SU-DHL-6 (cell line): ENCODE results near the gene ESYT2.
"Not testable (repeated sequence)": the region's sequence is repeated elsewhere in the genome, so short reads cannot be mapped to it uniquely, and the experiment has no call there.

ENCODE experiments used
- H2AFZ ChIP-seq: fragments of 200-600 bp; sonication (generic); 2 replicates; pipeline ENCODE4 v1.6.1; 2014; ENCODE audit warnings: low read depth, mild to moderate bottlenecking, moderate library complexity, mixed read lengths, antibody characterized with exemption, low read length; ENCODE audit not compliant: severe bottlenecking
- H3F3A ChIP-seq: fragments of 200-600 bp; shearing (Covaris generic); 2 replicates; pipeline ENCODE4 v1.6.0; 2016; ENCODE audit warnings: antibody characterized with exemption, mild to moderate bottlenecking; ENCODE audit not compliant: insufficient read depth
- H3K27ac ChIP-seq: fragments of 200-600 bp; sonication (generic); 2 replicates; pipeline ENCODE4 v1.5.1; 2016; ENCODE audit warnings: low read depth, mild to moderate bottlenecking, low read length, moderate library complexity, mixed read lengths
- H3K27me3 ChIP-seq: fragments of 200-600 bp; sonication (generic), shearing (Covaris generic); 2 replicates; pipeline ENCODE4 v1.6.0; 2014; ENCODE audit warnings: mild to moderate bottlenecking, low read length
- H3K36me3 ChIP-seq: fragments of 200-600 bp; sonication (generic); 2 replicates; pipeline ENCODE4 v1.6.1; 2014; ENCODE audit warnings: mild to moderate bottlenecking, low read length, mixed read lengths
- H3K4me2 ChIP-seq: fragments of 300-600, 200-600 bp; shearing (Covaris generic), sonication (generic); 2 replicates; pipeline ENCODE4 v1.6.0; 2014; ENCODE audit warnings: low read length, low read depth, mild to moderate bottlenecking; ENCODE audit not compliant: poor library complexity, severe bottlenecking
- H3K4me3 ChIP-seq: fragments of 200-600 bp; sonication (generic); 2 replicates; pipeline ENCODE4 v1.5.1; 2014; ENCODE audit warnings: antibody characterized with exemption, low read length, mild to moderate bottlenecking, mixed read lengths; ENCODE audit not compliant: insufficient read depth, poor library complexity, severe bottlenecking
- H3K79me2 ChIP-seq: fragments of 200-600 bp; sonication (generic); 2 replicates; pipeline ENCODE4 v1.6.1; 2014; ENCODE audit warnings: mild to moderate bottlenecking, low read length, moderate library complexity; ENCODE audit not compliant: insufficient read depth
- H3K9ac ChIP-seq: fragments of 200-600 bp; sonication (generic); 2 replicates; pipeline ENCODE4 v1.7.0; 2014; ENCODE audit warnings: mild to moderate bottlenecking, low read length
- H3K9me2 ChIP-seq: fragments of 200-600 bp; sonication (generic); replicated peaks from 2 replicates; pipeline ENCODE4 v1.6.1; 2014; ENCODE audit warnings: low read length; ENCODE audit not compliant: insufficient read depth
- H3K9me3 ChIP-seq: fragments of 200-600 bp; sonication (generic); 2 replicates; pipeline ENCODE4 v1.6.1; 2014; ENCODE audit warnings: low read length, mixed read lengths; ENCODE audit not compliant: insufficient read depth
- H4K20me1 ChIP-seq: fragments of 200-600 bp; sonication (generic); 2 replicates; pipeline ENCODE4 v1.6.1; 2014; ENCODE audit warnings: low read depth, mild to moderate bottlenecking, antibody characterized with exemption, low read length, moderate library complexity, mixed read lengths
- EZH2phosphoT487 ChIP-seq: fragments of 200-600 bp; sonication (generic), shearing (Covaris generic); conservative IDR thresholded peaks from 2 replicates; pipeline ENCODE4 v1.6.1; 2018; ENCODE audit warnings: mild to moderate bottlenecking, antibody characterized with exemption, low read length, moderate library complexity, mixed read lengths
- TF ChIP-seq, protein P1 (sequence below): fragments of 200-600 bp; sonication (generic); IDR thresholded peaks from one replicate; pipeline ENCODE4 v1.5.1; 2017; ENCODE audit warnings: antibody characterized with exemption, mild to moderate bottlenecking, low read length, moderate library complexity; ENCODE audit not compliant: insufficient read depth, poor library complexity, severe bottlenecking

The ESYT2 gene

DNA sequence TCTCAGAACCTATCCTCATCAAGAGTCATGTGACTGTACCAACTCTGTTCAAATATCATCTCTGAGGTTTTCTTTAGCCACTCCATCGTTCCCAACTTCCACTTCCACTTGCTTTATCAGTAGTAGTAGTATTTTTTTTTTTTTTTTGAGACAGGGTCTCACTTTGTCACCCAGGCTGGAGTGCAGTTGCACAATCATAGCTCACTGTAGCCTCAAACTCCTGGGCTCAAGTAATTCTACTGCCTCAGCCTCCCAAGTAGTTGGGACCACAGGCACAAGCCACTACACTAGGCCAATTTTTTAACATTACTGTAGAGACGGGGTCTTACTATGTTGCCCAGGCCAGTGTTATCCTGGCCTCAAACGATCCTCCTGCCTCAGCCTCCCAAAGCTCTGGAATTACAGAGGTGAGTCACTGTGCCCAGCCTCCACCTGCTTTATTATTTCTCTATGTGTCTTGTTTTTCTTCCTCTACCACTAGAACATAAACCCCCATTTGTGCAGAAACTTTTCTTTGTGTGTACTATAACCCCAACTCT, 130.6 kb downstream of the ESYT2 start:
- H3K79me2 ChIP-seq = peaks cover 92% of the 10 kb centered on the region
- H3K9me3 ChIP-seq = no peaks in the 10 kb centered on the region
- TF ChIP-seq, protein P1, sequence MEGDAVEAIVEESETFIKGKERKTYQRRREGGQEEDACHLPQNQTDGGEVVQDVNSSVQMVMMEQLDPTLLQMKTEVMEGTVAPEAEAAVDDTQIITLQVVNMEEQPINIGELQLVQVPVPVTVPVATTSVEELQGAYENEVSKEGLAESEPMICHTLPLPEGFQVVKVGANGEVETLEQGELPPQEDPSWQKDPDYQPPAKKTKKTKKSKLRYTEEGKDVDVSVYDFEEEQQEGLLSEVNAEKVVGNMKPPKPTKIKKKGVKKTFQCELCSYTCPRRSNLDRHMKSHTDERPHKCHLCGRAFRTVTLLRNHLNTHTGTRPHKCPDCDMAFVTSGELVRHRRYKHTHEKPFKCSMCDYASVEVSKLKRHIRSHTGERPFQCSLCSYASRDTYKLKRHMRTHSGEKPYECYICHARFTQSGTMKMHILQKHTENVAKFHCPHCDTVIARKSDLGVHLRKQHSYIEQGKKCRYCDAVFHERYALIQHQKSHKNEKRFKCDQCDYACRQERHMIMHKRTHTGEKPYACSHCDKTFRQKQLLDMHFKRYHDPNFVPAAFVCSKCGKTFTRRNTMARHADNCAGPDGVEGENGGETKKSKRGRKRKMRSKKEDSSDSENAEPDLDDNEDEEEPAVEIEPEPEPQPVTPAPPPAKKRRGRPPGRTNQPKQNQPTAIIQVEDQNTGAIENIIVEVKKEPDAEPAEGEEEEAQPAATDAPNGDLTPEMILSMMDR = no peak
- no peak for TF ChIP-seq EZH2phosphoT487
- peaks cover 49% of the 10 kb centered on the region for H3K36me3 ChIP-seq
- H3F3A ChIP-seq = no peaks in the 10 kb centered on the region
- no peak overlapping the region for H3K27ac ChIP-seq
- no peak overlapping the region for H3K9ac ChIP-seq
- H4K20me1 ChIP-seq = peaks cover 38% of the 10 kb centered on the region; the same call in 1 of the 2 replicates
- no peak overlapping the region for H2AFZ ChIP-seq
- no peaks in the 10 kb centered on the region for H3K27me3 ChIP-seq
- H3K4me2 ChIP-seq = no peak overlapping the region
- H3K4me3 ChIP-seq = no peak overlapping the region
- H3K9me2 ChIP-seq = no peaks in the 10 kb centered on the region

DNA sequence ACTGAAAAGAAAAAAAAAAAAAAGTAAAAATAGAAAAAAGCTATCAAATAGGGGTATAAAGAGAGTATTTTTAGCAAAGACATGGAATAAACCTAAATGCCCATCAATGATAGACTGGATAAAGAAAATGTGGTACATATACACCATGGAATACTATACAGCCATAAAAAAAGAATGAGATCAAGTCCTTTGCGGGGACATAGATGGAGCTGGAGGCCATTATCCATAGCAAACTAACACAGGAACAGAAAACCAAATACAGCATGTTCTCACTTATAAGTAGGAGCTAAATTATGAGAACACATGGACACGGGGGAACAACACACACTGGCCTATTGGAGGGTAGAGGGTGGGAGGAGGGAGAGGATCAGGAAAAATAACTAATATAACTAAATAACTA, 131.7 kb downstream of the ESYT2 start:
- H4K20me1 ChIP-seq = peaks cover 39% of the 10 kb centered on the region
- not testable (repeated sequence) for H3K27me3 ChIP-seq, H3K4me2 ChIP-seq, H3K9ac ChIP-seq, H2AFZ ChIP-seq, H3F3A ChIP-seq, H3K4me3 ChIP-seq, H3K27ac ChIP-seq, H3K9me2 ChIP-seq, H3K9me3 ChIP-seq
- H3K79me2 ChIP-seq = peaks cover 86% of the 10 kb centered on the region
- H3K36me3 ChIP-seq = peaks cover 58% of the 10 kb centered on the region

DNA sequence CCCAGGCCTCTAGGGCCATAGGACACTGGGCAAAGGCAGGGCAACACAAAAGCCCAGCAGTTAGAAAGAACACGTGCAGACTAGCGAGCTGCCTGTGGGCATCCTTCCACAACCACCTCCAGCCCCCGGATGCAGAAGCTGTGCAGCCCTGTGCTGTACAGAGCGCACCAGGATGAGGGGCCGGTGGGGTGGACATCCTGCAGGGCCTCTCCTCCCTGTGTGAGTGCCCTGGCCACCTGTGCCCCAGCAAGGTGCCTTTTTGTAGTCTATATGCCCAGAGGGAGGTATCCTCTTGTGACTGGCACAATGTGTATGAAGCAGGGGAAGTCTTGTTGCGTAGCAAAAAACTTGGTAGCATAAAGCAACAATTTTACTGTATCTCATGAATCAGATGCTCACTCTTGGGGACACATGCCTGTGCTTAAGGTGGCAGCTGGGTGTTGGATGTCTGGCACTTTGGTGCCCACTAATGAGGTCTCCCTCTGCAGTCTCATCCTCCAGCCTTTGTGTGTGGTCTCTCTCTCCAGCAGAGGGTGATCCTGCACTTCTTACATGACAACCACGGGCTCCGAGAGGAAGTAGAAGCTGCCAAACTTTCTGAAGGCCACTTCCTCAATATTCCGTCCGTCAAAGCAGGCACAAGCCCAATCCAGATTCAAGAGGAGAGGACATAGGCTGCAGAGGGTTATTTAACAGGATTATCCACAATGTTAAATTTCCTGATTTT, 133.4 kb downstream of the ESYT2 start:
- Histone ChIP-seq H4K20me1 (peaks cover 34% of the 10 kb centered on the region), H3K79me2 (peaks cover 69% of the 10 kb centered on the region), H3K36me3 (peaks cover 50% of the 10 kb centered on the region), H3K4me2 (no peak overlapping the region), H3K9me2 (no peaks in the 10 kb centered on the region), H3K4me3 (no peak overlapping the region), H3K27me3 (no peaks in the 10 kb centered on the region), H3K9me3 (no peaks in the 10 kb centered on the region), H3F3A (no peaks in the 10 kb centered on the region), H3K27ac (no peak overlapping the region), H2AFZ (no peak overlapping the region), H3K9ac (no peak overlapping the region)
- TF ChIP-seq, protein P1 = no peak
- TF ChIP-seq EZH2phosphoT487 = no peak

DNA sequence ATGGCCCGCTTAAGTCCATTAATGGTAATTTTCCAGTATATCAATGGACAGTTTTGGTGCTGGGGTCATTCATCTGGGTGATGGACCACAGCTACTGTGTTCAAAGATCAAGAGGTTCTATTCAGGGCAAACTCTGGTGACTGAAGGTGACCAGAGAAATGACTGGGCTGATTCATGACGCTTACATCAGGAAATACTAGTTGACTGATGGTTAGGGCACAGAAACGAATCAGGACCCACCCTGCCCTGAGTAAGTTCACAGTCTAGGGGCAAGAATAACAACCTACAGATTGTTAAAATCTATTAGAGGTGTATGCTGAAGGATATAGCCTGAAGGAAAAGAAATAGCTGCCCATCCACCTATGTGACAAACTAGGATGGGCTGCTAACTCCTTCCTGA, 134.3 kb downstream of the ESYT2 start:
- peaks cover 61% of the 10 kb centered on the region for H3K79me2 ChIP-seq
- H3K27me3 ChIP-seq = no peaks in the 10 kb centered on the region
- no peak overlapping the region for H3K4me3 ChIP-seq
- H3K36me3 ChIP-seq = peaks cover 50% of the 10 kb centered on the region
- TF ChIP-seq, protein P1 = no peak
- no peak for TF ChIP-seq EZH2phosphoT487
- peaks cover 31% of the 10 kb centered on the region for H4K20me1 ChIP-seq
- H3K27ac ChIP-seq = no peak overlapping the region
- no peaks in the 10 kb centered on the region for H3F3A ChIP-seq
- no peak overlapping the region for H3K4me2 ChIP-seq
- H2AFZ ChIP-seq = no peak overlapping the region
- H3K9ac ChIP-seq = no peak overlapping the region
- no peaks in the 10 kb centered on the region for H3K9me3 ChIP-seq
- no peaks in the 10 kb centered on the region for H3K9me2 ChIP-seq
